K562 (cell line): ENCODE data around the gene PRUNE1.

ENCODE experiments used
- ARID2 ChIP-seq: fragments of 450-650 bp; IDR thresholded peaks from 2 replicates; pipeline ENCODE4 v1.6.1; 2017; ENCODE audit warnings: antibody characterized with exemption, mild to moderate bottlenecking
- CTCF ChIP-seq, 3 experiments: IDR thresholded peaks in 2 of 3; conservative IDR thresholded peaks in 1 of 3; 2 replicates each; pipeline ENCODE4 v1.5.1; 2011 to 2012; ENCODE audit warnings: low read length in 3 of 3, mild to moderate bottlenecking in 3 of 3, control low read depth in 2 of 3, improper control_type of control experiment in 1 of 3, inconsistent platforms in 1 of 3, low read depth in 1 of 3, mixed read lengths in 1 of 3, moderate library complexity in 1 of 3; ENCODE audit not compliant: insufficient read depth in 2 of 3
- FOXA1 ChIP-seq: fragments of 450-650 bp; IDR thresholded peaks from 2 replicates; pipeline ENCODE4 v1.6.1; 2016; ENCODE audit warnings: mild to moderate bottlenecking, borderline replicate concordance
- HDGF ChIP-seq: fragments of 450-650 bp; IDR thresholded peaks from 2 replicates; pipeline ENCODE4 v1.6.1; 2016
- RREB1 ChIP-seq: fragments of 250-450 bp; sonication (Bioruptor Pico); IDR thresholded peaks from 2 replicates; pipeline ENCODE4 v1.4.0; 2020
- SP1 ChIP-seq: sonication (generic); formaldehyde crosslinking; IDR thresholded peaks from 2 replicates; pipeline ENCODE4 v1.8.1; 2022; ENCODE audit warnings: mild to moderate bottlenecking, missing genetic modification reagents

- no peak for TF ChIP-seq SP1 (CRISPR knock-in tag)
- TF ChIP-seq ARID2 = no peak
- TF ChIP-seq RREB1 (CRISPR knock-in tag) = no peak
- TF ChIP-seq FOXA1 = no peak
- TF ChIP-seq HDGF = no peak
- TF ChIP-seq CTCF (IDR thresholded peaks at IDR 0.05 in 2 of 3, conservative IDR thresholded peaks at IDR 0.05 in 1 of 3; ENCODE audit: insufficient read depth in 2 of 3, low read depth in 1 of 3, low read length in 3 of 3) = no peak
These were observed 35.8 kb upstream of the PRUNE1 start for GRCh38 chr1:150972417-150972940.
